ENCODE results near the gene SNX24.
"Not testable (repeated sequence)": the region's sequence is repeated elsewhere in the genome, so short reads cannot be mapped to it uniquely, and the experiment has no call there.

The SNX24 gene

DNA sequence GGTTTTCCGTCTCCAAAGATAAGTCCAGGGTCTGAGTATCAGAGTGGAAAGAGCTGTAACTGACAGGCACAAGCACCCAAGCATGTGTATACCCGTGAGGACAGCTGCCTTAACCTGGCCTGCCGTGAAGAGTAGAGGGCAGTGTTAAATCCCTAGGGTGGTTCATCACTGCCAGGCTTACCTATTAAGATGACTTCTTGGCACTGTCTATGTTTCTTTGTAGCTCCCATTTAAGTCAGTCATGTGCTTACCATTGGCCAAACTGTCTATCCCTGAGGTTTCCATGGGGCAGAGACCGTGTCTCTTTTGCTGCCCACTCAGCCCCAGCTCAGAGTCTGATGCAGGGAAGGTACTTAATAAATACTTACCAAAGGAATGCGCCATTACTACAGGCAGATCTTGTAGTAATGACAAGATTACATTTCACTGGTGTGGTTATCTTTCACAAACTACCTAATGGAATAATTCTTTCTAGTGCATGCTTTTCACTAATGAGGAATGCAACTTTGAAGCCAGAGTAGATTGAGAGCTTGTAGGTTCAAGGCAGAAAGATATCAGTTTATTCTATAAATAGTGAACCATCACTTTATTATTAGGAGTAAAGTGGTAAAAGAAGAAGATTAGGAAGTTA is 64.2 kb downstream of the SNX24 start:
- Histone ChIP-seq H3K4me3 (ENCODE audit: insufficient read depth, low read depth, low read length, poor library complexity, severe bottlenecking) (no peak overlapping the region), H3K27me3 (replicated peaks; ENCODE audit: control insufficient read depth, insufficient read depth, low read length, poor library complexity, severe bottlenecking) (no peaks in the 10 kb centered on the region), H3K27ac (ENCODE audit: insufficient read depth, low read length, poor library complexity, severe bottlenecking) (no peak overlapping the region), H3K36me3 (ENCODE audit: control insufficient read depth, insufficient read depth, low read length) (no peaks in the 10 kb centered on the region), H3K4me1 (ENCODE audit: control insufficient read depth, insufficient read depth, low read length, poor library complexity, severe bottlenecking) (no peaks in the 10 kb centered on the region), H3K9me3 (ENCODE audit: control insufficient read depth, low read length) (no peaks in the 10 kb centered on the region)
- no peak for DNase-seq

DNA sequence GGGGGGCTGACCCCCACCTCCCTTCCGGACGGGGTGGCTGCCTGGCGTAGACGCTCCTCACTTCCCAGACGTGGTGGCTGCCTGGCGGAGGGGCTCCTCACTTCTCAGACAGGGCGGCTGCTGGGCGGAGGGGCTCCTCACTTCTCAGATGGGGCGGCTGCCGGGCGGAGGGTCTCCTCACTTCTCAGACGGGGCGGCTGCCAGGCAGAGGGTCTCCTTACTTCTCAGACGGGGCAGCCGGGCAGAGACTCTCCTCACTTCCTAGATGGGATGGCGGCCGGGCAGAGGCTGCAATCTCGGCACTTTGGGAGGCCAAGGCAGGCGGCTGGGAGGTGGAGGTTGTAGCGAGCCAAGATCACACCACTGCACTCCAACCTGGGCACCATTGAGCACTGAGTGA is 68.0 kb downstream of the SNX24 start:
- not testable (repeated sequence) for H3K4me1 ChIP-seq (ENCODE audit: control insufficient read depth, insufficient read depth, low read length, poor library complexity, severe bottlenecking); DNase-seq; H3K27me3 ChIP-seq (replicated peaks; ENCODE audit: control insufficient read depth, insufficient read depth, low read length, poor library complexity, severe bottlenecking); H3K4me3 ChIP-seq (ENCODE audit: insufficient read depth, low read depth, low read length, poor library complexity, severe bottlenecking); H3K9me3 ChIP-seq (ENCODE audit: control insufficient read depth, low read length); H3K36me3 ChIP-seq (ENCODE audit: control insufficient read depth, insufficient read depth, low read length); H3K27ac ChIP-seq (ENCODE audit: insufficient read depth, low read length, poor library complexity, severe bottlenecking)

DNA sequence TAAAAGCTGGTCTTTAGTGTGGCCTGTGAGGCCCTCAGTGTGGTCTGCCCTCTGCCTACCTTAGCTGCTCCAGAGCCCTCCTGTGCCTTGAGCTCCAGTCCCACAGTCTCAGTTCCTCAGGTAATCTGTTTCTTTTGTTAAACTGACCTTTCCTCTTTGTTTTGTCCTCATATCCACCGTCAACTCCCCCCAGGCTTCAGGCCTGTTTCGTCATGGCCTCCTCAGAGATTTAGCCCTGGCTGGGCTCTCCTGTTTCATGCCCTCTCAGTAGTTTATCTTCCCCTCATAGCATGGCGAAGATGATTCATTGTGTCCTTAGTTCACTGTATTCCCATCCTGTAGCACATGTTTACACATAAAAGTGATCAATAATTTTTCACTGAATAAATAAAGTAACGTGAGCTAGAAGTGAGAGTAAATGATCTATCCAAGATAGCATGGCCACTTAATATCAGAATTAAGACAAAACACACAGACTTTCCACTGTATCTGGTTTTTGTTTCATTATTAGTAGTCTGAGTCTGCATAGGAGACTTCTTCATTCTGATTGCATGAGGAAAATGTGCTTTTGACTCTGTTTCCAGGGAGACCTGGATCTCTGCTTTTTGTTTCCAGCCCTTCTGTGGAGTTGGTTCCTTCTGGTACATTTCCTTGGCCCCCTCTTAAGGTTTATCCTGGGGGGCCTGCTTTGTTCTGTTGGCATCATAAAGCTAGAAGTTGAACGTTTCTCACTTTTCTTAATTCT is 70.5 kb downstream of the SNX24 start:
- H3K9me3 ChIP-seq (ENCODE audit: control insufficient read depth, low read length), result no peaks in the 10 kb centered on the region
- H3K27ac ChIP-seq (ENCODE audit: insufficient read depth, low read length, poor library complexity, severe bottlenecking), result no peak overlapping the region
- H3K4me1 ChIP-seq (ENCODE audit: control insufficient read depth, insufficient read depth, low read length, poor library complexity, severe bottlenecking), result no peaks in the 10 kb centered on the region
- no peaks in the 10 kb centered on the region for H3K36me3 ChIP-seq (ENCODE audit: control insufficient read depth, insufficient read depth, low read length)
- H3K4me3 ChIP-seq (ENCODE audit: insufficient read depth, low read depth, low read length, poor library complexity, severe bottlenecking), result no peak overlapping the region
- no peaks in the 10 kb centered on the region for H3K27me3 ChIP-seq (replicated peaks; ENCODE audit: control insufficient read depth, insufficient read depth, low read length, poor library complexity, severe bottlenecking)
- no peak for DNase-seq

DNA sequence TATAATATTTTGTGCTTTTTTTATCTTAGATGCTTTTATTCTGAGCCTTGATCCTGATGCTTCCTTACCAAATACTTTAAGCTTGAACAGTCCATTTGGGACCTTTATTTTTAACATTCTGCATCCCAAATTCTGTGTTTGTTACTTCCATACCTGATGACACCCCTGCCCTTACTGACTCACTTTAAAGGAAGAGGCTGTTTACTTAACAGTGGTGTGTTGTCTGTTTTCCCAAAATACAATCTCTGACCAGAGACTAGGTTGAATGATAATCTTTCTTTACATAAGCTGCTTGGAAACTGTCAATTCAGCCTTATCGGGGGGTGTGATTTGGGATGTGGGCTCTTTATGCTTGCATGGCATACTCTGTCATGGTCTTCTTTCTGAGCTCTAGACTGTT is 71.1 kb downstream of the SNX24 start:
- no peaks in the 10 kb centered on the region for H3K4me1 ChIP-seq (ENCODE audit: control insufficient read depth, insufficient read depth, low read length, poor library complexity, severe bottlenecking)
- no peak overlapping the region for H3K4me3 ChIP-seq (ENCODE audit: insufficient read depth, low read depth, low read length, poor library complexity, severe bottlenecking)
- no peak overlapping the region for H3K27ac ChIP-seq (ENCODE audit: insufficient read depth, low read length, poor library complexity, severe bottlenecking)
- H3K27me3 ChIP-seq (replicated peaks; ENCODE audit: control insufficient read depth, insufficient read depth, low read length, poor library complexity, severe bottlenecking), result no peaks in the 10 kb centered on the region
- no peak for DNase-seq
- H3K36me3 ChIP-seq (ENCODE audit: control insufficient read depth, insufficient read depth, low read length), result no peaks in the 10 kb centered on the region
- H3K9me3 ChIP-seq (ENCODE audit: control insufficient read depth, low read length), result no peaks in the 10 kb centered on the region

DNA sequence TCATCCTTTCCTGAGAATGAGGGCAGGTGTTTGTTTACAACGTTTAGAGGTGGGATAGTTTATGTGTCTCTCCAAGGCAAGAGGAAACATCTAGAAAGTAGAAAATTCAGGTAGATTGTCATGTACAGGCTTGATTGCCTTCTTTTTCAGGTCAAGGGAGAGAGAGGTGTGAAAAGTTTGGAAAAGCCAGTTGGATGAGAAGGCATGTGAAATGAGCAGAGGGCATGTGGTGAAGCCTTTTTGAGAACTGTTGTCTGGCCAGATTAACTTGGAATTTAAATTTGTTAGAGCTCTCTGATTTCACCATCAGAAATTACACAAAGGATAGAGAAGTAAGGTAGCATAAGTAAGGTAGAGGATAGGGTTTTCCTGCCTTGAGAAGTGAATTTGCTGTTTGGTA is 74.6 kb downstream of the SNX24 start:
- Histone ChIP-seq H3K9me3 (ENCODE audit: control insufficient read depth, low read length) (no peaks in the 10 kb centered on the region), H3K27ac (ENCODE audit: insufficient read depth, low read length, poor library complexity, severe bottlenecking) (no peak overlapping the region), H3K4me3 (ENCODE audit: insufficient read depth, low read depth, low read length, poor library complexity, severe bottlenecking) (no peak overlapping the region), H3K36me3 (ENCODE audit: control insufficient read depth, insufficient read depth, low read length) (no peaks in the 10 kb centered on the region), H3K27me3 (replicated peaks; ENCODE audit: control insufficient read depth, insufficient read depth, low read length, poor library complexity, severe bottlenecking) (no peaks in the 10 kb centered on the region), H3K4me1 (ENCODE audit: control insufficient read depth, insufficient read depth, low read length, poor library complexity, severe bottlenecking) (no peaks in the 10 kb centered on the region)
- DNase-seq, result no peak

DNA sequence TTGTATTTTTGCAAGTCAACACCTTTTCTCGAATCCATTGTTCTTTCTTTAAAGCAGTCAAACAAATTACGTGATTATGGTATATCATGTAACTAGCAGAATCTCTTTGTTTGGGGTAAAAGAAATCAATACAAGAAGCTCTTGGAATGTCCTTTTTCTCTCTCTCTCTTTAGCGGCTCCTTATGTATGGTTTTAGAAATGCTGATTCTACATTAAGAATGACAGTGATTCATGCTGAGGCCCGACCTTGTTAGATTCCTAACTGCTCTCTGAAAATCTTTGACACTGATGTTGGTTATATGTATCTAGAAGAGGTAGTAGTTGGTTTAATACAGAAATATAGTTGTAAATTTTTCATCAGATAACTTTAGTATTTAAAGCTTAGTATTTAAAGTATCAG is 76.4 kb downstream of the SNX24 start:
- Histone ChIP-seq H3K4me1 (ENCODE audit: control insufficient read depth, insufficient read depth, low read length, poor library complexity, severe bottlenecking) (no peaks in the 10 kb centered on the region), H3K36me3 (ENCODE audit: control insufficient read depth, insufficient read depth, low read length) (no peaks in the 10 kb centered on the region)

DNA sequence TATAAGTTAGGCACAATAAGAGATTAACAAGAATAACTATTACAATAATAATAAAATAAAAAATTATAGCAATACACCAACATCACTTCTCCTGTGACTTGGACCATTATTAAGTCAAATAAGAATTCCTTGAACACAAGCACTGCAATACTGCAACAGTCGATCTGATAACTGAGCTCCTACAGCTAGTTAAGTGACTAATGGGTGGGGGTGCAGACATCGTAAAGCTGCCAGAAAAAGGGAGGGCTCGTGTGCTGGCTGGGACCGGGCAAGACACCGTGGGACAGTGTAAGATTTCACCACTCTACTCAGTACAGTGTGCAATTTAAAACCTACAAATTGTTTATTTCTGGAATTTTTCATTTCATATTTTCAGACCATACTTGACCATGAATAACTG is 78.8 kb downstream of the SNX24 start:
- DNase-seq, result no peak
- no peaks in the 10 kb centered on the region for H3K4me1 ChIP-seq (ENCODE audit: control insufficient read depth, insufficient read depth, low read length, poor library complexity, severe bottlenecking)
- H3K27me3 ChIP-seq (replicated peaks; ENCODE audit: control insufficient read depth, insufficient read depth, low read length, poor library complexity, severe bottlenecking), result no peaks in the 10 kb centered on the region
- no peak overlapping the region for H3K27ac ChIP-seq (ENCODE audit: insufficient read depth, low read length, poor library complexity, severe bottlenecking)
- no peaks in the 10 kb centered on the region for H3K9me3 ChIP-seq (ENCODE audit: control insufficient read depth, low read length)
- no peaks in the 10 kb centered on the region for H3K36me3 ChIP-seq (ENCODE audit: control insufficient read depth, insufficient read depth, low read length)
- no peak overlapping the region for H3K4me3 ChIP-seq (ENCODE audit: insufficient read depth, low read depth, low read length, poor library complexity, severe bottlenecking)

More for the DNA sequence above, 76.4 kb downstream of the SNX24 start:
- no peak for DNase-seq
- no peak overlapping the region for H3K27ac ChIP-seq (ENCODE audit: insufficient read depth, low read length, poor library complexity, severe bottlenecking)
- no peaks in the 10 kb centered on the region for H3K27me3 ChIP-seq (replicated peaks; ENCODE audit: control insufficient read depth, insufficient read depth, low read length, poor library complexity, severe bottlenecking)
- no peak overlapping the region for H3K4me3 ChIP-seq (ENCODE audit: insufficient read depth, low read depth, low read length, poor library complexity, severe bottlenecking)
- no peaks in the 10 kb centered on the region for H3K9me3 ChIP-seq (ENCODE audit: control insufficient read depth, low read length)

DNA sequence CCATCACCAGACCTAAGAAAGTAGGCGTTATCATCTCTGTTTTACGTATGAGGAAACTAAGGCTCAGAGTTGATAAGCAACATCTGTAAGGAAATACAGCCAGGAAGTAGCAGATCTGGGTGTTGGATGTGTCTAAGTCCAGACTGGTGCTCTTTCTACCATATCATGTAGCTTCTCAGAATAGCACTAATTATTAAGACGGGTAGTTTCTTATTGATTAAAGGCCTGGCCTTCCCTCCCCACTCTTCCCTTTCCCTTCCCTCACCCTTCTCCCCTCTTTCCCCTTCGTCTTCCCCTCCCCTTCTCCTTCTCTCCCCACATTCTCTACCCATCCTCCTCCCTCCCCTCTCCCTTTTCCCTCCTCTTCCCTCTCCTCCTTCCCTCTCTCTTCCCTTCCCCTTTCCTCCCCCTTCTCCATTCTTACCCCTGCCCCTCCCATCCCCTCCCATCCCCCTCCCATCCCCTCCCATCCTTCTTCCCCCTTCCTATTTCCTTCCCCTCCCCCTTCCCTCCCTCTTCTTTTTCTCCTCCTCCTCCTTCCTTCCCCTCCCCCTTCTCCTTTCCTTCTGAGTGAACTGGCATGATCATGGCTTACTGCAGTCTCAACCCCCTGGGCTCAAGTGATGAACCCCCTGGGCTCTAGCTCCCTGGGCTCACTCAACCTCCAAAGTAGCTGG is 79.4 kb downstream of the SNX24 start:
- Histone ChIP-seq H3K9me3 (ENCODE audit: control insufficient read depth, low read length) (no peaks in the 10 kb centered on the region), H3K4me1 (ENCODE audit: control insufficient read depth, insufficient read depth, low read length, poor library complexity, severe bottlenecking) (no peaks in the 10 kb centered on the region), H3K36me3 (ENCODE audit: control insufficient read depth, insufficient read depth, low read length) (no peaks in the 10 kb centered on the region), H3K4me3 (ENCODE audit: insufficient read depth, low read depth, low read length, poor library complexity, severe bottlenecking) (no peak overlapping the region), H3K27me3 (replicated peaks; ENCODE audit: control insufficient read depth, insufficient read depth, low read length, poor library complexity, severe bottlenecking) (no peaks in the 10 kb centered on the region), H3K27ac (ENCODE audit: insufficient read depth, low read length, poor library complexity, severe bottlenecking) (no peak overlapping the region)
- DNase-seq, result no peak

DNA sequence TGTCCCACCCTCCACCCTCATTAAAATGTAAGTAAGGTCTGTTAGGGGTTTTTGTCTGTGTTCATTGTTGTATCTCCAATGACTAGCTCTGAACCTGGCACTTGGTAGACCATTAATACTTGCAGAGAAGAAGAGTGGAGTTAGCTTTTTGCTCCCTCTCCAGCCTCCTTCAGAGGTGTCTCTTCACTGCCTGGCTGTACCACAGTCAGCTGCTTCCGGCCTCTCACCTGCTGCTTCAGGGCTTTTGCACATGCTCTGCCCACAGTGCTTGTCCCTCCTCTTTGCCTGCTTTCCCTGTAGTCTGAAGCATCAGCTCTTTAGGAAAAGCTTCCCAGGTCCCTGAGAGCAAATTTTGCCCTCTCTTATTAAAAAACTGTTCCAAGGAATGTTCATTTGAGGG is 83.6 kb downstream of the SNX24 start:
- DNase-seq, result no peak
- no peaks in the 10 kb centered on the region for H3K9me3 ChIP-seq (ENCODE audit: control insufficient read depth, low read length)
- H3K4me3 ChIP-seq (ENCODE audit: insufficient read depth, low read depth, low read length, poor library complexity, severe bottlenecking), result no peak overlapping the region
- H3K4me1 ChIP-seq (ENCODE audit: control insufficient read depth, insufficient read depth, low read length, poor library complexity, severe bottlenecking), result no peaks in the 10 kb centered on the region
- H3K36me3 ChIP-seq (ENCODE audit: control insufficient read depth, insufficient read depth, low read length), result no peaks in the 10 kb centered on the region
- no peak overlapping the region for H3K27ac ChIP-seq (ENCODE audit: insufficient read depth, low read length, poor library complexity, severe bottlenecking)
- H3K27me3 ChIP-seq (replicated peaks; ENCODE audit: control insufficient read depth, insufficient read depth, low read length, poor library complexity, severe bottlenecking), result no peaks in the 10 kb centered on the region

DNA sequence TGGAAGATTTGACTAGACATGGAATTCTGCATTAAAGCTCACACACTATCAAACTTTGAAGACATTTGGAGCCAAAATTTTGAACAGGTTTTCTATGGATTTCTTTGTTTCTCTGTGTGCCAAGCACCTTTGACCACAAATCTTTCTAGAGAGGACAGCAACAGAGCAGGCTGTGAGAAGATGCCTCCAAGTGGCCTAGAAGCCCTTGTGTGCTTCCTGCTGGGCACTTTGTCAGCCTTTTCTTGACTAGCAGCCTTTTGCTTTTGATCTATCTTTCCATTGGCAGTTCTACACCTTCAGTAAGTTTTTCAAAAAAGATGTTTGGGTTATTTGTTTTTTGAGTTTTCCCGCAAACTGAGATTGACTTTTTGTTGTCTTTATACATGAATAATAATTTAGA is 84.6 kb downstream of the SNX24 start:
- H3K27me3 ChIP-seq (replicated peaks; ENCODE audit: control insufficient read depth, insufficient read depth, low read length, poor library complexity, severe bottlenecking), result no peaks in the 10 kb centered on the region
- no peaks in the 10 kb centered on the region for H3K4me1 ChIP-seq (ENCODE audit: control insufficient read depth, insufficient read depth, low read length, poor library complexity, severe bottlenecking)
- no peak for DNase-seq
- H3K9me3 ChIP-seq (ENCODE audit: control insufficient read depth, low read length), result no peaks in the 10 kb centered on the region
- no peak overlapping the region for H3K4me3 ChIP-seq (ENCODE audit: insufficient read depth, low read depth, low read length, poor library complexity, severe bottlenecking)
- H3K36me3 ChIP-seq (ENCODE audit: control insufficient read depth, insufficient read depth, low read length), result no peaks in the 10 kb centered on the region
- no peak overlapping the region for H3K27ac ChIP-seq (ENCODE audit: insufficient read depth, low read length, poor library complexity, severe bottlenecking)

Measured in effector memory CD4-positive, alpha-beta T cell (primary cell).